GM18508 (cell line): ENCODE data around the gene BST1.
"Not testable (repeated sequence)": the region's sequence is repeated elsewhere in the genome, so short reads cannot be mapped to it uniquely, and the experiment has no call there.

ENCODE experiments used
- ATAC-seq: cut with Tn5 transposase; IDR thresholded peaks from one replicate; pipeline ENCODE4 v1.9.1; 2021; ENCODE audit warnings: moderate number of reproducible peaks; ENCODE audit not compliant: insufficient read depth, unreplicated experiment

Gene BST1

DNA sequence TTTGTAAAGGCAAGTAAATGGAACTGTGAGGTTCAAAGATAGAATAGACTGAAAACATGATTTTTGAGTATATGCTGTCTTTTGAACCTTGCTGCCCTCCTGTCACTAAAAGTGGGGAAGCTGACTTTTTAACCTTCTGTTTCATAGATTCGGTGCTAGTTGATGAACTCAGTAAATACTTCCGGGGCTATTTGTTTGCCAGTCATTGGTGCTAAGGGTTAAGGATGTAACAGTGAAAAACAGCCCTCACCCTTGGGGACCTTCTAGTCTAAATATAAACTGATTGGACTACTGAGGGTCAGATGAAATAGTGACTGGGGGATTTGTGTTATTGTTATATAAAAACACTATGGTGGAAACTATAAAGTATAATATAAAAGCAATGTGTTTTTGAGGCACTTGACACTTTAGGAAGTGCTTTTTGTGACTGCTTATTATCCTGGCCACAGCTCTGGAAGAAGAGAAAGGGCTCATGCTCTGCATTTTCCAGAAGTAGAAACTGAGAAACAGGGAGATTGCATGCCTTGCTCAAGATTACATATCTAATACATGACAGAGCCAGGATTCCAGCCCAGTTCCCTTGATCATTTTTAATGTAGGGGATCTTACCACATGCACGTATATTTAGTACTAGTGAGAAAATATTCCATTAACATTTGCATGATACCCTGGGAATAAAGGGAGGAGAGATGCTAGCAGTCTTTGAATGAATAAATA is 3.9 kb downstream of the BST1 start:
- ATAC-seq, result no peak

DNA sequence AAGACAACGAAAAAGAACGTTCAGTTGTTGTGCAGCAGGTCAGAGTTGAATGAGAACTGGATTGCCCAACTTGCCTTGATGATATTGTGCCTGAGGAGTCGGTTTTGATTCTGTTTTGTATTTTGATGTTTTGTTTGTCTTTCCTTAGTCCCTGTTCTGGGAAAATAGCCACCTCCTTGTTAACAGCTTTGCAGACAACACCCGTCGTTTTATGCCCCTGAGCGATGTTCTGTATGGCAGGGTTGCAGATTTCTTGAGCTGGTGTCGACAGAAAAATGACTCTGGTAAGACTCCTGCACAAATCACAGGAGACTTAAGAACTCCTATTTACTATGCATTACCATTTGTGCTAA is 4.5 kb downstream of the BST1 start:
- no peak for ATAC-seq

GRCh38 chr4:15711762-15712161 is 8.9 kb downstream of the BST1 start:
- ATAC-seq, result no peak

DNA sequence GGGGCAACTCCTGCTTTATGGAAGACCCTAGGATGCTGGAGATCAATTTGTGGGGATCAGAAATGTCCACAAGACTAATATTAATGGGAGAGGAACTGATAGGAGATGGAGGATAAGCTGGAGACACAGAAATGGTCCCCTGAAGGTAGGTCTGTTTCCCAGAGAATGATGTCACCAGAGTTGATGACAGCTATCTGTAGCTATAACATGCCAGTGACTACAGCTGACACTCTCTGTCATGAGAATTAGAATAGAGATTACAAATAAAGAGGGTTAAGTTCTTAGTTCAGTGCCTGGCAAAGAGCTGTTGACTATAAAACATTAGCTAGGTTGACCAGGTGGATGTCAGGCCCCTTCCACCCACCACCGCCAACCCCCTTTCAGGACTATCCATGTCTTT is 9.3 kb downstream of the BST1 start:
- no peak for ATAC-seq

DNA sequence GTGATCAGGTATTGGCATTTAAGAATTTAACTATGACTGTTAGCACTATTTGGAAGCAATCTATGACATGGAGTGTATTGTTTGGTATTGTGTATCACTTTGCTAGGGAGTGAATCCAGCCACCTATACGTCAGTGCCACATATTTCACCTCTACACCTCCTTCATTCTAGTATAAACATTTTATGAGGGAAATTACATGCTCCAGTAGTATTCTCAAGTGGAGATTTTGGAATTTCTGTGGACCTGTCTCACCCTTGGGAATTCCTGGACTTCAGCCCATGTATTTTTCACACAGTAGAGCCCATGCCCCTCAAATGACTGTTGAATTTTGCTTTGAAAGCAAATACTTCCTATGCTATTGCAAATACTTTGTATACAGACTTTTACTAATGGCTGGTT is 11.3 kb downstream of the BST1 start:
- ATAC-seq, result no peak

- ATAC-seq, result no peak
Observed at GRCh38 chr4:15714646-15715435, 12.0 kb downstream of the BST1 start.

- ATAC-seq, result no peak
Observed at GRCh38 chr4:15716115-15716514, 13.2 kb downstream of the BST1 start.

GRCh38 chr4:15717086-15717485 is 14.2 kb downstream of the BST1 start:
- no peak for ATAC-seq

DNA sequence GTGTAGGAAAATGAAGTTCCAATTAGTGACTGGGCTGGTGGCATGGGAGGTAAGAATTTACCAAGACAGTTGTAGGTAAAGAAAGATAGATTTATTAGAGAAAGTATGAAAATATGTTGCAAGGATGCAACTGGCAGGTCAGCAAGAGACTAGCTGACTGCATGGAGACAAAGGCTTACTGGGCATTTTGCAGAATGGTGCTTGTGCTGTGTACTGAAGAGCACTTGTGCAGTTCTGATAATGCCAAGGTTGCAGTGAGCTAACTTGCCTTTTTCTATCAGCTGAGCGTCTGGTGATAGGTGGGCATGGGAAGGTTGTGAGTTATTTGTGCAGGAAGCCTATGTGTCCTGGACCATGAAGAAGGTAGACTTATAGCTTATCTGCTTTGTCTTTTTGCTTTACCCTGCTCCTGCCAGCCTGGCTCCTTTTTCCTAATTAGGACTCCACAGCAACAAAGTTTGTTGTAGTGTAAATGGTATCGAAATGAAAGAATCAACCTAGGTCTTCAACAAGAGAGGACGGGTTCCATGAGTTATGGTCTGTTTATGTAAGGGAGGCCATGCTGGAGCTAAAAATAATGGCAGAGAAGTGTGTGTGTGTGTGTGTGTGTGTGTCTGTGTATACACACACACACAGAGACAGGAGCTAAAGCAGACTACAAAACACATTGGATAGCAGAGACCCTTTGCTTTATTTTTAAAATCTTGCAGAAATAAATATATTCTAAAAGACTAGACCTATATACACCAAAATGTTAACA is 15.0 kb downstream of the BST1 start:
- no peak for ATAC-seq

GRCh38 chr4:15718465-15718864 is 15.6 kb downstream of the BST1 start:
- no peak for ATAC-seq

GRCh38 chr4:15718959-15719358 is 16.1 kb downstream of the BST1 start:
- ATAC-seq, result no peak

GRCh38 chr4:15719506-15719905 is 16.6 kb downstream of the BST1 start:
- ATAC-seq, result no peak

GRCh38 chr4:15720851-15721250 is 18.0 kb downstream of the BST1 start:
- no peak for ATAC-seq

- no peak for ATAC-seq
Observed at GRCh38 chr4:15725608-15726007, 22.7 kb downstream of the BST1 start.

DNA sequence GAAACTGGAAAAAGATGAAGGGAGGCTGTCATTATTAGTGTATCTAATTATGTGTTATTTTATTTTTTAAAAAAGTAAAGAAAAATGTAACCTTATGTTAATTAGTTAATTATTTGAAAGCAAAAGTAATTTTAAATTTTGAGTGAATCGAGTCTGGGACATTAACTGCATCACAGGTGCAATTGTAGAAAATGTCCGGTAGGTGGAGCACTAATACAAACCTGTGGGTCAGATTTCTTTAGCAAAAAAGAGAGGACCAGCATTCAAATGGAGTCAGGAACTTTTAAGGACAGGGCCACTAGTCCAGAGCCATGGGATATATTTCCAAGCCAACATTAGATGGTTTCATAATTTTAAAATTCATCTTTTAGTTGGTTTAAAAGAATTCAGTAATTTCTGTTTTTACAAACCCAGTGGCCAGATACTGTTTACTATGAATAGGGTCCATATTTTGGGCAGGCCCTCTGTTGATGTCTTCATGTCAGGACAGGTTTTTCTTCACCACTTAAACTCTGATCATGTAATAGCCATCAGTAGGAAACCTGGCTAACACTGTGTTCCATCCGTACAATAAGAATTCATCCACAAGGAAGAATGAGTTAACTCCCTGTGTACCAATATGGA is 27.2 kb downstream of the BST1 start:
- peak; percentile 56 for ATAC-seq

DNA sequence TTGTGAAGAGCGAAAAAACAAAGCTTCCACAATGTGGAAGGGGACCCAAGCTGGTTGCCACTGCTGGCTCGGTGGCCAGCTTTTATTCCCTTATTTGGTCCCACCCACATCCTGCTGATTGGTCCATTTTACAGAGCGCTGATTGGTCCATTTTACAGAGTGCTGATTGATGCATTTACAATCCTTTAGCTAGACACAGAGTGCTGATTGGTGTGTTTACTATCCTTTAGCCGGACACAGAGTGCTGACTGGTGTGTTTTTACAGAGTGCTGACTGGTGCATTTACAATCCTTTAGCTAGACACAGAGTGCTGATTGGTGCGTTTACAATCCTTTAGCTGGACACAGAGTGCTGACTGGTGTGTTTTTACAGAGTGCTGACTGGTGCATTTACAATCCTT is 30.2 kb downstream of the BST1 start:
- ATAC-seq, result not testable (repeated sequence)

- no peak for ATAC-seq
Observed at GRCh38 chr4:15735536-15735935, 32.7 kb downstream of the BST1 start.

DNA sequence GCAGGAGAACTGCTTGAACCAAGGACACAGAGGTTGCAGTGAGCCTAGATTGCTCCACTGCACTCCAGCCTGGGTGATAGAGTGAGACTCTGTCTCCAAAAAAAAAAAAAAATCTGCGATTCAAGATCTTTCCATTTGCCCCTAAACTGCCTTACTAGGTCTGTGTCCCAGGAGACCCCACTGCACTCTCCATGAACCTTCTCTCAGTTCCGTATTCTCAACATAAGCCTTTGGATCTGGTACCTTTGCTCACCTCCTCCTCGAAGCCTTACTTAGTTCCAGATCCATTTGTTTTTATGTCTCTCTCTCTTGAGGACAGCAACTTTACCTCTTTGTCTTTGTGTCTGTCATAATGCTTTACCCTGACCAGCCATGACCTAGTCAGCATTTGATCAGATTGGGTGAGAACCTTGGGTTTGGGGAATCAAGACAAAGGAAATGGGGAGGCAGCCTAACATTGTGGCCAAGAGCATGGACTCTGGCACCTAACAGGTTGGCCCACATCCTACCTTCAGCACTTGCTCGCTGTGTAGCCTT is 33.7 kb downstream of the BST1 start:
- no peak for ATAC-seq

- no peak for ATAC-seq
Observed at GRCh38 chr4:15737255-15737654, 34.4 kb downstream of the BST1 start.

DNA sequence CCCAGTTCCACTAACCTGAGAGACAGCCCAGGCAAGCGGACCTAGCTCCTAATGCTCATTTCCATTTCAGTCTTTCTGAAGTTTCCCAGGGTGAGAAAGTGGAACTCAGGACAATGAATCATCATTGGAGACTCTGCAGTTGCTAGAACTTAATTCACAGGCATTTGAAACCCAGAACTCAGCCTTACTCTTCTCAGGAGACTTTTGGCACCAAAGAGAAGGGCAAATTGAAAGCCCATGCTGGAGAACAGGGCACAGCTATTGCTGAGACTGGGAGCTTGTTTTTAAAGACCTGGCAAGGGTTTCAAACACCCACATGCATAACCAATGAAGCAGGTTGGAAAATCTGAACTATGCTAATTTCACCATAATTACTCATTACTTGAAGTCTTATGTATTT is 36.0 kb downstream of the BST1 start:
- no peak for ATAC-seq
